Pancreas (tissue), 10 donors: ENCODE results near the gene CTXND1. TPM values are rescaled to one million over a fixed set of nuclear protein-coding genes. Genes with fewer than 3 reads are reported as not detected.

ENCODE experiments used
- ATAC-seq, 4 donors: fragments of 200-7000 bp; cut with Tn5 transposase; one replicate each; pipeline versions ENCODE4 v1.8.0 to v1.9.1; 2020; ENCODE audit warnings: mild to moderate bottlenecking in 4 of 4, moderate library complexity in 4 of 4
- DNase-seq, 6 donors: peaks; one replicate each; pipeline ENCODE4 v3.0.0-alpha.2; 2020
- FAIRE-seq: peaks from 2 replicates; lab custom pipeline; 2012; peaks lifted over from hg19 to GRCh38; lab: Jason Lieb, UNC
- H3K27ac ChIP-seq, 4 donors: fragments of 200-600 bp; sonication (generic); 1 replicate in 3 of 4; 2 replicates in 1 of 4; pipeline versions ENCODE4 v1.5.0 to v1.8.0; 2020
- H3K27me3 ChIP-seq, 4 donors: fragments of 200-600 bp; one replicate each; pipeline ENCODE4 v1.8.0; 2021
- H3K36me3 ChIP-seq, 3 donors: fragments of 200-600 bp; sonication (generic) in 1 of 3; one replicate each; pipeline versions ENCODE4 v1.5.0 to v1.8.0; 2020 to 2021
- H3K4me1 ChIP-seq, 3 donors: fragments of 200-600 bp; one replicate each; pipeline ENCODE4 v1.8.0; 2021
- H3K4me3 ChIP-seq, 4 donors: fragments of 200-600 bp; sonication (generic) in 2 of 4; one replicate each; pipeline versions ENCODE4 v1.5.0 to v1.8.0; 2020 to 2021
- H3K9me3 ChIP-seq, 4 donors: fragments of 200-600 bp; one replicate each; pipeline ENCODE4 v1.8.0; 2021
- WGBS, 2 donors: extraction: QIAGEN DNeasy Blood & Tissue Kit; methylation state at CpG; one replicate each; pipeline ENCODE4 v1.1.7; 2013; 5-methylcytosine and 5-hydroxymethylcytosine counted together
- intact Hi-C, 3 donors: fragments of 100-400 bp; cut with DNase I; formaldehyde crosslinking; loops; one replicate each; pipeline versions ENCODE4 v1.11.1 to v1.14.2; 2022
- polyA plus RNA-seq, 2 donors: library from polyadenylated mRNA; stranded (reverse); fragments of 200-250 nt; gene quantifications; one replicate each; pipeline ENCODE4 v1.2.3, GENCODE V29; 2013
- total RNA-seq, 6 donors: library from RNA; stranded (reverse); fragmentation: NEBNext Ultra II Directional in 4 of 6; extraction: Animal tissue kit (Norgen Biotek cat#: 25700) in 4 of 6; gene quantifications; one replicate each; pipeline versions ENCODE4 v1.2.1 to v1.2.4, GENCODE V29; 2021 to 2023
- TF ChIP-seq, protein P1 (sequence below), 4 donors: fragments of 200-600 bp; sonication (generic) in 3 of 4; IDR thresholded peaks; one replicate each; pipeline versions ENCODE4 v1.5.0 to v1.8.0; 2021; ENCODE audit warnings: antibody characterized with exemption in 4 of 4
- donor health status: healthy with polysubstance abuse.
- donor health status: DM: no; HTN: no; CAD: no; lungs with moderate emphysema.
- donor health status: DM: no; HTN: no; CAD: no.
- donor health status: control.
- donor health status: control.
- donor health status: Bipolar disorder and iron deficiency.
- donor health status: DM: yes; HTN: yes; CAD: no.
- donor health status: DM: no; HTN: no; CAD: no.
- donor health status: DM: no; HTN: no; CAD: no.
- donor health status: DM: yes; HTN: yes; CAD: no.

CTXND1 gene
- total and polyA plus RNA-seq, 8 donors: 0.37 to 1.4 (median 0.61) TPM

- TF ChIP-seq, protein P1, sequence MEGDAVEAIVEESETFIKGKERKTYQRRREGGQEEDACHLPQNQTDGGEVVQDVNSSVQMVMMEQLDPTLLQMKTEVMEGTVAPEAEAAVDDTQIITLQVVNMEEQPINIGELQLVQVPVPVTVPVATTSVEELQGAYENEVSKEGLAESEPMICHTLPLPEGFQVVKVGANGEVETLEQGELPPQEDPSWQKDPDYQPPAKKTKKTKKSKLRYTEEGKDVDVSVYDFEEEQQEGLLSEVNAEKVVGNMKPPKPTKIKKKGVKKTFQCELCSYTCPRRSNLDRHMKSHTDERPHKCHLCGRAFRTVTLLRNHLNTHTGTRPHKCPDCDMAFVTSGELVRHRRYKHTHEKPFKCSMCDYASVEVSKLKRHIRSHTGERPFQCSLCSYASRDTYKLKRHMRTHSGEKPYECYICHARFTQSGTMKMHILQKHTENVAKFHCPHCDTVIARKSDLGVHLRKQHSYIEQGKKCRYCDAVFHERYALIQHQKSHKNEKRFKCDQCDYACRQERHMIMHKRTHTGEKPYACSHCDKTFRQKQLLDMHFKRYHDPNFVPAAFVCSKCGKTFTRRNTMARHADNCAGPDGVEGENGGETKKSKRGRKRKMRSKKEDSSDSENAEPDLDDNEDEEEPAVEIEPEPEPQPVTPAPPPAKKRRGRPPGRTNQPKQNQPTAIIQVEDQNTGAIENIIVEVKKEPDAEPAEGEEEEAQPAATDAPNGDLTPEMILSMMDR (IDR thresholded peaks at IDR 0.05): no peak
- Histone ChIP-seq H3K9me3 (no peaks in the 10 kb centered on the region), H3K4me1 (no peaks in the 10 kb centered on the region), H3K27ac (peak overlapping the region; percentile 53 to 74 (median 62)), H3K4me3 (peak overlapping the region; percentile 42 to 58 (median 48)), H3K27me3 (no peaks in the 10 kb centered on the region), H3K36me3 (no peaks in the 10 kb centered on the region)
- peak; percentile 90 to 93 (median 91) for ATAC-seq
- 2% methylated on average over 15 to 37 of the region's 41 CpGs for WGBS, 2 donors
- DNase-seq: peak; percentile 93 to 99 (median 99)
- no peak for FAIRE-seq
- intact Hi-C loops: loop anchor here in 1 of 3 donors (10.0 kb wide), 1 partner anchor 88 kb away; no protein-coding TSS in a partner anchor
These were observed 99.7 kb downstream of the CTXND1 start for GRCh38 chr15:80152180-80152895.

GRCh38 chr15:80151576-80151975 is 100.4 kb downstream of the CTXND1 start:
- TF ChIP-seq, protein P1 (IDR thresholded peaks at IDR 0.05): no peak

GRCh38 chr15:80151148-80151547 is 100.9 kb downstream of the CTXND1 start:
- intact Hi-C loops: loop anchor here in 1 of 3 donors (10.0 kb wide), 1 partner anchor 86 kb away; no protein-coding TSS in a partner anchor
- ATAC-seq: no peak

More at GRCh38 chr15:80151576-80151975, 100.4 kb downstream of the CTXND1 start:
- intact Hi-C loops: loop anchor here in 1 of 3 donors (10.0 kb wide), 1 partner anchor 87 kb away; no protein-coding TSS in a partner anchor
- ATAC-seq (no peak), FAIRE-seq (no peak), DNase-seq (no peak)
- 29 to 42% methylated on average over 3 of the region's 3 CpGs for WGBS, 2 donors
- no peaks in the 10 kb centered on the region for H3K36me3 ChIP-seq
- no peaks in the 10 kb centered on the region for H3K4me1 ChIP-seq
- H3K27ac ChIP-seq: peak overlapping the region in 1 of 4 donors; percentile 12
- H3K9me3 ChIP-seq: no peaks in the 10 kb centered on the region
- no peaks in the 10 kb centered on the region for H3K27me3 ChIP-seq
- H3K4me3 ChIP-seq: no peak overlapping the region

More at GRCh38 chr15:80151148-80151547, 100.9 kb downstream of the CTXND1 start:
- FAIRE-seq (no peak), DNase-seq (no peak)
- WGBS, 2 donors: 69 to 80% methylated on average over 6 of the region's 6 CpGs
- Histone ChIP-seq H3K27me3 (no peaks in the 10 kb centered on the region), H3K4me1 (no peaks in the 10 kb centered on the region), H3K36me3 (no peaks in the 10 kb centered on the region), H3K9me3 (no peaks in the 10 kb centered on the region), H3K27ac (no peak overlapping the region), H3K4me3 (no peak overlapping the region)
- TF ChIP-seq, protein P1 (IDR thresholded peaks at IDR 0.05): no peak

Other genes starting within 250 kb of the CTXND1 start
- gene ZFAND6, start 192.5 kb downstream of the CTXND1 start, total RNA-seq: 10 to 100 TPM; 16.9 to 33.1 (median 18.8) TPM
- 10 to 100 TPM; 18.3 to 41.5 TPM for gene ZFAND6, start 192.5 kb downstream of the CTXND1 start, polyA plus RNA-seq
- 10 to 100 TPM in 3 of 6 donors, 1 to 10 TPM in 3; 5.0 to 14.8 (median 8.7) TPM for gene FAH, start 99.2 kb downstream of the CTXND1 start, total RNA-seq
- gene FAH, start 99.2 kb downstream of the CTXND1 start, polyA plus RNA-seq: 10 to 100 TPM; 14.3 to 22.9 TPM
- gene ARNT2, start 152.2 kb upstream of the CTXND1 start, total RNA-seq: 10 to 100 TPM in 1 of 6 donors, 1 to 10 TPM in 5; 2.1 to 18.1 (median 5.4) TPM
- gene ARNT2, start 152.2 kb upstream of the CTXND1 start, polyA plus RNA-seq: 1 to 10 TPM; 3.5 to 9.5 TPM